Stimulated activated CD8-positive, alpha-beta memory T cell treated with anti-CD3 and anti-CD28 coated beads, Interleukin-12 subunit alpha, Interleukin-12 subunit beta, amount 100 ng/mL, for 4 hours (primary cell): Measurements from ENCODE around the gene EN1.

ENCODE experiments used
- DNase-seq: peaks from one replicate; pipeline ENCODE4 v3.0.0-alpha.2; 2020; ENCODE audit warnings: low read depth

Gene EN1

DNA sequence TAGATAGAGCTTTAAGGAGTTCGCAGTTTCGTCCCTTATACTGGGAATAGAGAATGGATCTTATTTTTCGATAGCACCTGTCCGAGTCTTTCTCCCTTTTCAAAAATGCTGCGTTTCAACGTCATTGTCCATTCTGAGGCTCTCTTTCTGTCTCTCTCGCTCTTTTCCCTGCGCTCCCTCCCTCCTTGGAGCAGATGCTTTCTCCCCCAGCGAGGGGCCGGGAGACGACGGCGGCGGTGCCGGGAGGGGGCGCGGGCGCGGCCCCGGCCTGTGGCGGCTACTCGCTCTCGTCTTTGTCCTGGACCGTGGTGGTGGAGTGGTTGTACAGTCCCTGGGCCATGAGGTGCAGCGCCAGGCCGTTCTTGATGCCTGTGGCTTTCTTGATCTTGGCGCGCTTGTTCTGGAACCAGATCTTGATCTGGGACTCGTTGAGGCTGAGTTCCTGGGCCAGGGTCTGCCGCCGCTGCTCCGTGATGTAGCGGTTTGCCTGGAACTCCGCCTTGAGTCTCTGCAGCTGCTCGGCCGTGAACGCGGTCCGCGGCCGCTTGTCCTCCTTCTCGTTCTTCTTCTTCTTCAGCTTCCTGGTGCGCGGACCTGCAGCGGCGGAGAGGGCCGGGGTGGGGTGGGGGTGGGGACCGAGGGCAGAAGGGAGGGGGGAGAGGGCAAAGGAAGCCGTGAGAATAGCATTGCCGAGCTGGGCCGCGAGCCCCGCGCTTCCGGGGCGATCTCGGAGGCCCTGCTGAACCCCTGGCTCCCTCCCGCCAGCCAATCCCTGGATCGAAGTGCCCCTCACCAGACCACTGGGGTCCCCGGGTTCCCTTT lies 4.6 kb downstream of the EN1 start:
- no peak for DNase-seq

DNA sequence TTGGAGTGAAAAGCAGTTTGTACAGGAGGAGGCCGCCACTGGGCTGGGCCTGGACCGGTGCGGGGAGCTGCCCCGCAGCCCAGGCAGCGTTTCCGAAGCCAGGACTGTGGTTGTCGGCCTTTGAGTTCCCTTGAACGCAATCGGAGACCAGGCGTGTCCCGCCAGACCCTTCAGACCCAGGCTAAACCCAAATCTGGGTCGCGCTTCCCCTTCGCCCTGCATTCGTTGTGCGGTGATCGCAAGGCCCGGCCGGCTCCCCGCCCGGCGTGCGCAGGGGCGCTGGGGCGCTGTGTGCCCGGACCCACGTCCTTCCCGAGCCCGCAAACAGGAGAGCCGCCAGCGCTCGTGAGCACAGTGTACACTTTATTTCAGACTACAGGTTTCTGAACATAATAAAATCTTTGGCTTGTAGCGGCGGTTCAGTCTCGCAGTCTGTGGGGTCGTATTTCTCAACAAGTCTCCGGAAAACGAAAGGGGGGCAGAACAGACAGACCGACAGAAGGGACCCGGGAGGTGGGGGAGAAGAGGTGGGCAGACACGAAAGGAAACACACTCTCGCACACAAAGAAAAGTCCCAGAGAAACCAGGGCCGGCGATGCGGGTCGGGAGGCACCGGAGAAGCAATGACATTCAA lies 5.5 kb downstream of the EN1 start:
- no peak for DNase-seq

DNA sequence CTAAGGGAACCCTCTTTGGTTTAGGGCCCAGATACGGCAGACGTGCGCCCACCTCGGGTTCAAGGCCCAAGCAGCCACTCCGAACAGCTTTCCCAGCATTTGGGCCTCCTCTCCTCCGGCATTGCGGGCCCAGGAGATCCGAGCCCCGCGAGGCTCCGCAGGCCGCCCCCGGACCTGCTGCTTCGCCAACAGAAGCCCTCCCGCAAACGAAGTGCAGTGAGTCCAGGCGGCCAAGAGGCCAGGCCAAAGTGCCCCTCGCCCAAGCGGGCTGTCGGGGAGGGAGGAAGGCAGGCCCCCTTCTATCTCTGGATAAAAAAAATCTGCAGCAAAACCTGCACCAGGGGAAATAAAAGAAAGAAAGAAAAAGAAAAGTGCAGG lies 6.0 kb downstream of the EN1 start:
- no peak for DNase-seq

DNA sequence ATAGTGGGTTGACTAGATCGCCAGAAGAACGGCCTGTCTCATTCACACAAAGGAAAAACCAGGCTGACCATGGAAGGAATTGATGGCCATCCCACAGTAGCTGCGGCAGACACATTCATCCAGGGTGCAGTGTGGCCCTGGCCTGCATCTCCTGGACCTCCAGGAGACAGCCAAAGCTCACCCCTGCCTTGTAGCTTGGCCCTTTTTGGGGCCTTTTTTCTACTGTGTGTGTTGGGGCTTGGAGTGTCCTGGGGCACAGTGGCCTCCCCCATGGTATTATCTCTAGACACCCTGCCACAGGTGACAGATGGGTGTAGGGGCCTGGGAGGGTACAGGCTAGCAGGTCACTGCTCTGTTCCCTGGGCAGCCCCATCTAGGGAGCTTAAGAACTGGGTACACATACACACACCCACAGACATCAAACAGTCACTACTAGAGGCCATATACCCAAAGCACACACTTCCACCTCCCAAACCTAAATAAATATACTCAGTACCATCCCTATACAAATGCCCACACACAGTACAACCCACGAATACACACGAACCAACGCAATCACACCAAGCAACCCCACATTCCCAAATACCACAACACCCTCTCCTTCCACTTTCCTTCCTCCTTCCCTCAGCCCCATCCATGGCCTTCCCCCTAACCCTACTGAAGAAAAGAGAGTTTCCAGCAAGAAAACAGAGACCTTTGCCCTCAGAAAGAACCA lies 8.6 kb downstream of the EN1 start:
- no peak for DNase-seq

DNA sequence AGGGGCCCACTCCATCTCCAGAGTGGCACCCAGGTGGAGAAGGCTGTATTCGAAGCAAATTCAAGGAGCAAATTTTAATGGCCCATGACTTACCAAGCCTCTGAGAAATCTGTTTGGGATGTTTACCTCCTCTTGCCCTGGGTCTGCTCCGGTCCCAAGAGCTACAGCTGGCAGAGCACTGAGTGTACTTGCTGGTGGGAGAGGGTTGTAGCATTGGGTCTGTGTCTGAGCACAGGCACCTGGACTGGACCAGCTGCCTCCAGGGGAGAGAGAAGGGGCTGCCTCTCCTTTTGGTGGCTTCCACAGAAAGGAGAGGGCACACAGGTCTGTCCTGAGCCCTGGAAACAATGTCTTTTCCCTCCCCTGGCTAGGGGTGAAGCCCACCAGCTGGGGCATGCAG lies 9.8 kb downstream of the EN1 start:
- no peak for DNase-seq

DNA sequence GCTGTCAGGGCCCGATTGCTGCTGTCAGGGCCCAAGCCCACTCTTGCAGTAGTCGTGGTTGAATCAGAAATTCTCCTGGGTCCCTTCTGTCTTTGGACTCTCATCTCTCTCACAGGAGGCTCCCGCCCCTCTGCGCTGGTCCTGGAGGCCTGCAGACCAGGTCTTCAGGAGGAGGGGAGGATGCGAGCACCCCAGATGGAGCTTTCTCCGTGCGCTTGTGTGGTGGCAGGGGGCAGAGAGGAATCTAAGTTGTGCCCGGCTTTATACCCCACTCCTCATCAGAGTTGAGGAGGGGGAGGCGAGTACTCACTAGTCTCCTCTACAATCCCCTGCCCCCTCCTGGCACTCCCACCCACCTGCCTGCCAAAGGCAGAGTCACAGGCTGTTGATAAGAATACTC lies 10.4 kb downstream of the EN1 start:
- no peak for DNase-seq

DNA sequence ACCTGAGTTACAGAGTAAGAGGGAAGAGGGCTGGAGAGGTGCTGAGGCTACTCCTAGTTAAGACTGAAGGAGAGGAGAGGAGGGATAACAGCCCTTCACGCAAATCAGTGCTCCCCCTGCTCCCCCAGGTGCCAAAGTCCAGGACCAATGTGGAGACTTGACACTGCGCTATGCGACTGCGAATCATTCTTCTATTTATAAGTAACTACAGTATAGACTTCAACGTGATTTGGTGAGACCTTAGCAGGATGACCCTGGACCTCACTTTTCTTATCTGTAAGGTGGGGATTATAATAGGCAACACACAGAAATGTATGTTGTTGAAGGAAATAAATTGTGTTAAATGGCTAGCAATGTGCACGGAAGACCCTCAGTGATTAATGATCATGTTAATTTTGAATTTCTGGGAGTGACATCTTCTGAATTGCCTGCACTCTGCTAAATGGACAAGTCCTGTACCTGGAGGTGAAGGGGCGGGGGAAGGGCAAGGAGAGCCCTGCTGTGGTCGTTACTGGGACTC lies 11.0 kb downstream of the EN1 start:
- no peak for DNase-seq

DNA sequence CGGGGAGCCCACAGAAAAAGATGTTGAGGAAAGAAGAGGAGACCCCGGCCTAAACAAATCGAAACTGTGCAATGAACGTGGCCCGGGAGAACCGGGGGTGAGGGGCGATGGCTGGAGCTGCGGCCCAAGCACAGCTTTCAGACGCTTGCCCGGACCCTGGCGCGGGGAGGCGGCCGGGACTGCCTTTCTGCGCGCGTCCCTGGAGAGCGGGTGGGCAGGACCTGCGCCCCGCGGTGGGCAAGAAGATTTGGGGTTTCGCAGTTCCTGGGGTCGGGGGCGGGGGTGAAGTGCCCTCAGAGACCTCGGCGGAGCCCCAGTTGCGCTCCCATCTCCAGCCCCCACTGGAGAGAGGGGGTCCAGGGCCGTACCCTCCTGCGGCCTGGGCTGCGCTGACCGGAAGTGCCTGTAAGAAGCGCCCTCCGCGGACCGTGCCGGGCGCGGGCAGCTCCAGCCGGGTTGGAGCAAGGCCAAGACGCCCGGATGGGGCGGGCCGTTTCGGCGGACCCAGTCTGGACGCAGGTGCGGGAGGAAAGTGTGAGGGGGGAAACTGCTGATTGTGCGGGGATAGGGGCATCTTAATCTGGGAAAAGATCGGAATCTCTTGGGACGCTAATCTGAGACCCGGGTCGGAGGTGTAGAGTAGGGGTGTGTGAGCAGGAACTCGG lies 11.6 kb downstream of the EN1 start:
- no peak for DNase-seq

DNA sequence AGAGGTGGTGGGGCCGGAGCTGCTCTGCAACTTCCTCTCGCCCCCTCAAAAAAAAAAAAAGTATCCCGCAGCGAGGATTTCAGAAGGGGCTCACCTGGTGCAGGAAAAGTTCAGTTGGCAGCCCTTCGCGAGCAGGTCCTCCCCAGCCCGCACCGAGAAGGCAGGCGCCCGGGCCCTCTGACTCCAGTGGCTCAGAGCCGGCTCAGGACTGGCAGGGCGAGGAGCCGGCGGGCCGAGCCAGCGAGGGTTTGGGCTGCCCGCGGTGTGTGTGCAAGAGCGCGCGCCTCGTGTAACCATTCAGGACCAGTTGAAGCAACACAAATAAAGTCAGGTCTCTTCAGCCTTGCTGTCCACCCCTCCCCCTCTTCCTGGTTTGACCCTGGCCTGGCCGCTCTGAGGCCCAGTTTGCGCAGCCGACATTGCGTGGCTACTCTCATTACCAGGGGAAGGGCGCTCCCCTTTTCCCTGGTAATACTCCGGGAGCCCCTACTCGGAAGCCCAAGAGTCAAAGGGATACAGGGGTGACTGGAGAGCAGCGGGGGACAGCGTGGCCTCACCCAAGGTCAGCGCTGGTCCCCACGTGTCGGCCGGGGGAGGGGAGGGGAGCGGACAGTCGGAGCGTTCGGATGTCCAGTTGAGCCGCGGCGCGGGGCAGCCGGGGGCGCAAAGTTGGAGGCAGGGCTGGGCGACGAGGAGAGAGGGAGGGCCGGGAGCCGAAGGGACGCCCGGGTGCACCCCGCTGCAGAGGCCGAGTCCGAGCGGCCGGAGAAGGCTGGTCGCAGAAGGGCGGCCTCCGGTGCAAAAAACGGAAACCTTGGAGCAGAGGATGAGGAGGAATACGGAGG lies 12.3 kb downstream of the EN1 start:
- DNase-seq = no peak

DNA sequence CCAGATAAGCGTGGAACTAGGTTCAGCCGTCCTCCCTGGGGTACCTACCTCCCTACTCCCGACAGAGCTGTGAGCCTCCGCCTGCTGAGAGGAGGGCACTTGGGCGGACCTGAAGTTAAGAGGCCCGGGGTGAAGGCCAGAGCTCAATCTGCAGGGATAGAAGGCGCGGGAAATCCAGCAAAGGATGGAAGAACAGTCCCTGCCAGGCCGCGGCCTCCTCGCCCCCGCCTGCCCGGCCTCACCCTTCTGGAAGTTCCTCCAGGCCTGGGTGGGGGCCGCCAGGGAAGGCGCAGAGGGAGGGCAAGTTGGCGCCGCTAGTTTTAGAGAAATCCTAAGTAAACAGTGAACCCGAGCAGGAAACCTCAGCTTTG lies 13.0 kb downstream of the EN1 start:
- no peak for DNase-seq

DNA sequence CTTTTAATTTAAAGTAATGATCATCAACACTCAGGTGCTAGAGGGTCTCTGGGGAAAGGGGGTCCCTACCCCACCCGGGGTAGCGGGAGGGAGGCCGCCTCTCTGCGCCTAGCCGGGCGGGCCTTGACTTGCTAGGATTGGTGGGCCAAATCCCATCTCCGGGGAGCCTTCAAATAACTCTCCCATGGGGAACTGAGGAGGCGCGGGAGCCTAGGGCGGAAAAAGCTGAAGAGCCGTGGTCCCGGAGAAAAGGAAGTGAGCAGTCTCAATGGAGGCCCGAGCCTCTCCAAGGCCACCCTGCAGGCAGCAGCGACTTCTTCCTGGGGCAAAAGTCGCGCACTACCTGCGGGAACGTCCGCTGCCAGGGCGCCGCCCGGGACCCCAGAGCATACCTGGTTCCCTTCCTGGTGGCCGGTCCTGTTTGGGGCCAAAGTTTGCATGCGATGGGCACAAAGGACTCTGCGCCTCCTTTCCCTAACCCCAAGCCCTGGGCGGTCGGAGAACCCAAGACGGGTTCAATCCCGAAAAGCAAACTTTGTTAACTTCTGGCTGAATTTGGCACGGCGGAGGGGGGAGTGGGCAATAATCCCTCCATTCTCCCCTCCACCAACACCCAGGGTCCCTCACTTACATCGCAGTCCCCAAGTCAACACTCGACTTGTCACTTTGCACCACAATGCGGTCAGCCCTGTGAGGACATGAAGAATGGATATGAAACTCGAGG lies 13.6 kb downstream of the EN1 start:
- DNase-seq = no peak

DNA sequence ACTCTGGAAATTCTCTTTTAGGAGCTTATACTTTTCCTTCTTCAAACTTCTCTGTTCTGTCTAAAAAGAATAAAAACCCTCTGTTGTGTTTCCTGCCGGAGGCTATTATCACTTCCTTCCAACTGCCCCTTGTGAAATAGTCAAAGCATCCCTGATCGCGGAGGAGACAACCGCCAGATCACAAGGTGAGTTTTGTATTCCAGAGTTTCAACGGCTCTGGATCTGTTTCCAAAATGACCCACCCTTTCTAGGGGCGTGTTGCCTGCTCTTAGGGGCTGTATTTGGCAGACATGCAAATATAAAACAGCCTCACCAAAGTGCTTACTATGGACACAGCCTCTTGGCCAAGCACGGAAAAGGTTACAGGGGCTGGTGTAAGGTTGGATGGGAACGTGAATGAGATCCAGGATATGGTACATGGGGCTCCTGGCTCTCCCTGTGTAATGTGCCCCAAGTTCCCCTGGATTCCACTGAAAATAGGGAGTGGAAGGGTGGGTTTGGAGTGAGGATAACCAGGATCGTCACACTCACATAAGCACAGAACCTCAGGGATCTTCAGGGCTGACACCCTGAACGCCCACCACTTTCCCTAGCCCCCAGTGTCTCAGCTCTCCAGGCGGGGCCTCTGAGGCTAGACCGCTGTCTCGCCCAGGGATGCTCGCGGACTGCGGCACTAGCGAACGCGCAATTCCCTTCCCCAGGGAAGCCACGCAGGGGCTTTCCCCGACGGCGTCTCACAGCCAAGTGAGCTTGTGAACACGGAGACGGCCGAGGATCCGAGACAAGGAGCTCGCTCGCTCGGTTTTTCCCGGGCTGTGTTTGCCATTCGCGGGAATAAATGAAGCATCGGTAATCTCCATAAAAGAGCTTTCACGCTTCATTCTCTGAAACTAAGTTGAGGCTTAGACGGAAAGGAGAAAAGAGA lies 14.4 kb downstream of the EN1 start:
- no peak for DNase-seq

DNA sequence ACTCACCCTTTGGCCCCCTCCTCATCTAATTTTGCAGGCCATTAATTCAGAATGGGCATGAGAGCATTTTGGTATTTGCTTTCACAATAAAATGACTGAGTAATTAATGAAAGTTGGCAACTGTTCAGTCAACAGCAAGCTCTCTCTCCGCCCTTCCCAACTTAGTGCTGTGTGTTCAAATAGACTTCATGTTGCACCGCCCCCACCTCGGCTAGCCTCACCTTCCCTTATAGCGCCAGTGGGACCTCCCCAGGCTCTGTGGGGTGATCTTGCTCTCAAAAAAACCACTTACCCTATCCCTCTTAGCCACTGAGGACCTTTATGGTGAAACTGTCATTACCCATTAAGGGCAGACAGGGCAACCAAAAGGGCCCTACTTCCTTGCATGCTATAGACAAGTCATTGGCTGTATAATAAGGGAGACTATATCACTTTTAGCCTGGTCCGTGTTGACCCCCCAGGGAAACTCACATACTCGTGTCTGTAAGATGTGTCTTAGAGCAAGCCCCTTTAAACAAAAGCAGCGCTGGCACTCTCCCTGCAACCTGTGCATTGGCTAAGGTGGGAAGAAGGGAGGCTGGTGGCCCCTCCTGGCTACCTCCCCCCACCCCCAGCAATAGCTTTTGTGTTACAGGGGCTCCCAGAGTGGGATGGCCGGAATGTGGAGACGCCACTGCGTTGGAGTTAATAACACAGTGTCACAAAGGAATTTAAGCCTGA lies 15.2 kb downstream of the EN1 start:
- DNase-seq = no peak

DNA sequence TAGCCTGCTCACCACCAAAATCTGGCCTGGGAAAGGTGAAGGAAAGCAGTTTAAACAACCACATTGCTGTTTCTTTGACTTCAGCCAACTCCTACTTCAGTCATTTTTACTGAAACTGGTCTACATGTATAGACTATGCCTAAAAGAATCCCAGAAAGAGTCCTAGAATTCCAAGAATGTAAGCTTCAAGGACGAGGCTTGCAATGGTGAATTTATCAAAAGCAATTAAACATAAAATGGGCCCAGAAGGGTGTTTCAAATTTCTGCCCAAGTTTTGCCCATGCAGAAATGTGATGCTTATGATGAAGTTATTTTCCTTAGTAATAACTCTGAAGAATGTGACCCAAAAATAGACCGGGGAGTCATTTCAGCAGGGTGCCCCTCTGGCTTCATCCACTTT lies 16.6 kb downstream of the EN1 start:
- DNase-seq = no peak

DNA sequence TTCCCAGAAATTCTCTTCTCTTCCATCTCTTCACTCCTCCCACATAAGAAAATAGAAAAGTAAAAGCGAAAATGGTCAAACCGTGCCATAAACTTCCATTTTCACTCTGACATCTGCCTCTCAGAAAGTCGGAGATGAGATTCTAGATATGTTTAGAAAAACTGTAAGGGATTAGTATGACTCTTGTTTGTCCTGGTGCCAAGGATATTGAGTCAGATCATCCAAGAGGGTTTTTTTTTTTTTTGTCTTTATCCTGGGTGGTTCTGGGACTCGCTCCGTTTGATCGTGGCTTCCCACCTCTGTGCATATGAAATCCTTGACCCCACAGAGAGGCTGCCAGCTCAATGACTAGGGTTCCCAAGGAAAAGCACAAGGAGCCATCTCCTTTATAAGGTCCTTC lies 17.3 kb downstream of the EN1 start:
- no peak for DNase-seq

DNA sequence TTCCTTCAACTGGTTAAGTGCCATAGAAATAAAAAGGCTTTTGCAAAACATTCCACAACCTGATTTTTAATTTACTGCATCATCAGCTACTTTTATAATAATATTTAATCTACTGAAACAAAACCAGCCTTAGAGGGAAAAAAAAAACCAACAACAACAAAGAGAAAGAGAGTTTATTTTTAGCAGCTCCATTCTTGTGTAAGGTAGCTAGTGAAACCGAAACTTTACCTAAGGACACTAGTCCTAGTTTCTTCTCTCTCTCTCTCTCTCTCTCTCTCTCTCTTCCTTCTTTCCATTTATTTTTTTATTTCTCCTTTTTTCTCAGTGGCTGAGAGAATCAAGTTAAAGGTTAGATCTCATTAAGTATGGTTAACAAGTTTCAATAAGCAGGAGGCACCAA lies 21.4 kb downstream of the EN1 start:
- DNase-seq = no peak

DNA sequence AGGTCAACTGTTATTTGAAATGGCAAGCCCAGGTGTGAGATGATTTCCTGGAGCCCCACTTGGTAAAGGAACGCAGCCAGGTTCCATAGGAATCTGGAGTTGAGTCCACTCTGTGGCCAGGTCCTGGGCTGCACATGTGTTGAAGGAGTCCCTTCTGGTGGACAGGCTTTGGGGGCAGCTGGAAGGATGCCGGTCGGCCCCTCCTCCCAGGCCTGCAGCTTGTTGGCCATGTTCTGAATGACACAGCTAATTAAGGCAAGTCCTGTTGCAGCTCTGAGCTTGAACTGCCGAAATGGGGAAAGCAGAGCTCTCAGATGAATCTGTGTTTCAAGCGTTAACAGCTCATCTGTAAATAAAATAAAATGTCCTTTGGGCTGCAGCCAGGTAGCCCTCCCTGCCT lies 23.8 kb downstream of the EN1 start:
- DNase-seq = no peak

DNA sequence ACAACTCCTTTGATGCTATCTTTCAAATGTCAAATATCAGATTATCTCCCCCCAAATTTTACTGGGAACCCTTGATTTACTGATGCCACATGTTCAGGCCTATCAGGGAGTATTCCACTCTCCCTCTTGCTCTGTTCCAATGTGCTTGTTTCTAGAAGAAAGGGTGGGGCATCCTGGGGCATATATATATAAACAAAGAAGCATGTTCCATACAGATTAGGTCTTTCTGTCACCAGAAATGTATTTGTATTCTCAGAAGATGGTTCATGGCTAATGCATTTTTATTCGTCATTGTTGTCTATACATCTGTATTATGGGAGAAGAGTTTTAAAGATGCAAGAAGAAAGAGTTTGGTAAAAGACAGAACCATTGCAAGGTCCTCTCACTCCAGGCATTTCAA lies 24.9 kb downstream of the EN1 start:
- DNase-seq = no peak

DNA sequence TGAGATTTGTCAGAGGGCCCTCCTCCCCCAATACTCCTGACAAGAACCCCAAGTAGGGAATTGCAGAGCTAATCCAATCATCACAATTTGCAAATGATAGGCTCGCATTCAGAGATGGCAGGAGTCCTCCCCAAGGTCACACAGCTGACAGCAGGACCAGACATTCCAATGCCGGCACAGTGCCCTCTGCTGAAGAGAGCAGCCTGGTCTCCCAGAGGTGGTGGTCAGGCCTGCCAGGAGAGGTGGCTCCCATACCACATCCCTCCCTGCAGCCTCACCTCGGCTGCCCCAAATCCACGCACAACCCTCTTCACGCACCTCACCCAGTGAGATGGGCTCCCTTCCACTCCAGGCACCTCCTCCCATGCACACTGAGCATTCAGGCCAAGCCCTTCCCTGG lies 25.4 kb downstream of the EN1 start:
- no peak for DNase-seq
